ENCODE data around the gene SHISA9.

- TF ChIP-seq, protein P1, sequence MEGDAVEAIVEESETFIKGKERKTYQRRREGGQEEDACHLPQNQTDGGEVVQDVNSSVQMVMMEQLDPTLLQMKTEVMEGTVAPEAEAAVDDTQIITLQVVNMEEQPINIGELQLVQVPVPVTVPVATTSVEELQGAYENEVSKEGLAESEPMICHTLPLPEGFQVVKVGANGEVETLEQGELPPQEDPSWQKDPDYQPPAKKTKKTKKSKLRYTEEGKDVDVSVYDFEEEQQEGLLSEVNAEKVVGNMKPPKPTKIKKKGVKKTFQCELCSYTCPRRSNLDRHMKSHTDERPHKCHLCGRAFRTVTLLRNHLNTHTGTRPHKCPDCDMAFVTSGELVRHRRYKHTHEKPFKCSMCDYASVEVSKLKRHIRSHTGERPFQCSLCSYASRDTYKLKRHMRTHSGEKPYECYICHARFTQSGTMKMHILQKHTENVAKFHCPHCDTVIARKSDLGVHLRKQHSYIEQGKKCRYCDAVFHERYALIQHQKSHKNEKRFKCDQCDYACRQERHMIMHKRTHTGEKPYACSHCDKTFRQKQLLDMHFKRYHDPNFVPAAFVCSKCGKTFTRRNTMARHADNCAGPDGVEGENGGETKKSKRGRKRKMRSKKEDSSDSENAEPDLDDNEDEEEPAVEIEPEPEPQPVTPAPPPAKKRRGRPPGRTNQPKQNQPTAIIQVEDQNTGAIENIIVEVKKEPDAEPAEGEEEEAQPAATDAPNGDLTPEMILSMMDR (IDR thresholded peaks at IDR 0.05 in 2 of 3, conservative IDR thresholded peaks at IDR 0.05 in 1 of 3; ENCODE audit: borderline replicate concordance in 1 of 3, insufficient read depth in 1 of 3, low read depth in 2 of 3, low read length in 2 of 3) = no peak
- TF ChIP-seq REST (IDR thresholded peaks at IDR 0.05; ENCODE audit: low read depth) (no peak), POLR2A (IDR thresholded peaks at IDR 0.05; ENCODE audit: borderline replicate concordance, extremely low read depth, insufficient read depth, insufficient read length) (no peak), POLR2AphosphoS5 (IDR thresholded peaks at IDR 0.05; ENCODE audit: low read depth, low read length) (no peak), SIN3A (IDR thresholded peaks at IDR 0.05; ENCODE audit: low read depth) (no peak), JUND (IDR thresholded peaks at IDR 0.05) (no peak), SP1 (IDR thresholded peaks at IDR 0.05; ENCODE audit: low read depth) (no peak), EZH2 (IDR thresholded peaks at IDR 0.05) (no peak), YY1 (IDR thresholded peaks at IDR 0.05; ENCODE audit: extremely low read depth, insufficient replicate concordance, low read depth, low read length) (no peak), ZFX (IDR thresholded peaks at IDR 0.05) (no peak)
- TF ChIP-seq, protein P2, sequence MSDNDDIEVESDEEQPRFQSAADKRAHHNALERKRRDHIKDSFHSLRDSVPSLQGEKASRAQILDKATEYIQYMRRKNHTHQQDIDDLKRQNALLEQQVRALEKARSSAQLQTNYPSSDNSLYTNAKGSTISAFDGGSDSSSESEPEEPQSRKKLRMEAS (IDR thresholded peaks at IDR 0.05) = no peak
- TF ChIP-seq, protein P3, sequence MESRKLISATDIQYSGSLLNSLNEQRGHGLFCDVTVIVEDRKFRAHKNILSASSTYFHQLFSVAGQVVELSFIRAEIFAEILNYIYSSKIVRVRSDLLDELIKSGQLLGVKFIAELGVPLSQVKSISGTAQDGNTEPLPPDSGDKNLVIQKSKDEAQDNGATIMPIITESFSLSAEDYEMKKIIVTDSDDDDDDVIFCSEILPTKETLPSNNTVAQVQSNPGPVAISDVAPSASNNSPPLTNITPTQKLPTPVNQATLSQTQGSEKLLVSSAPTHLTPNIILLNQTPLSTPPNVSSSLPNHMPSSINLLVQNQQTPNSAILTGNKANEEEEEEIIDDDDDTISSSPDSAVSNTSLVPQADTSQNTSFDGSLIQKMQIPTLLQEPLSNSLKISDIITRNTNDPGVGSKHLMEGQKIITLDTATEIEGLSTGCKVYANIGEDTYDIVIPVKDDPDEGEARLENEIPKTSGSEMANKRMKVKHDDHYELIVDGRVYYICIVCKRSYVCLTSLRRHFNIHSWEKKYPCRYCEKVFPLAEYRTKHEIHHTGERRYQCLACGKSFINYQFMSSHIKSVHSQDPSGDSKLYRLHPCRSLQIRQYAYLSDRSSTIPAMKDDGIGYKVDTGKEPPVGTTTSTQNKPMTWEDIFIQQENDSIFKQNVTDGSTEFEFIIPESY (IDR thresholded peaks at IDR 0.05; ENCODE audit: extremely low read depth, insufficient replicate concordance, low read length) = no peak
These were observed 254.4 kb downstream of the SHISA9 start for GRCh38 chr16:13155780-13156179.
